ENCODE results near the gene KANK3.
A peak's percentile ranks its signal among the peaks of the same experiment; 100 is the strongest.
"Not testable (repeated sequence)": the region's sequence is repeated elsewhere in the genome, so short reads cannot be mapped to it uniquely, and the experiment has no call there.

KANK3 gene

GRCh38 chr19:8337728-8338127 lies 5.3 kb downstream of the KANK3 start:
- no peak for DNase-seq (ENCODE audit: low spot score)

DNA sequence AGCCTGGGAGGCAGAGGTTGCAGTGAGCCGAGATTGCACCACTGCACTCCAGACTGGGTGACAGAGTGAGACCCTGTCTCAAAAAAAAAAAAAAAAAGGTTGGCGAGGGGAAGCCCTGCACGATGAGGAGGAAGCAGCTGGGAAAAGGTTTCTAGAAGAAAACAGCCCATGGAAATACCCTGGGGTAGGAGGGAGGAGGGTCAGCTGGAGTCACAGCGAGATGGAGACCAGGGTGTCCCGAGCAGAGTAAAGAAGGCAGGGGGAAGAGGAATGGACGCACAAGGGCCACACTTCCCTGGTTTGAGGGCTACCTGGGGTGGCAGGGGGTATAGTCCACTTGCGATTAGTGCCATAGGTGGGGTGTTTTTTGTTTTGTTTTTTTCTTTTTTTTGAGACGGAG lies 6.4 kb downstream of the KANK3 start:
- no peak for DNase-seq (ENCODE audit: low spot score)

- no peak for DNase-seq (ENCODE audit: low spot score)
Observed at GRCh38 chr19:8336072-8336569, 6.9 kb downstream of the KANK3 start.

DNA sequence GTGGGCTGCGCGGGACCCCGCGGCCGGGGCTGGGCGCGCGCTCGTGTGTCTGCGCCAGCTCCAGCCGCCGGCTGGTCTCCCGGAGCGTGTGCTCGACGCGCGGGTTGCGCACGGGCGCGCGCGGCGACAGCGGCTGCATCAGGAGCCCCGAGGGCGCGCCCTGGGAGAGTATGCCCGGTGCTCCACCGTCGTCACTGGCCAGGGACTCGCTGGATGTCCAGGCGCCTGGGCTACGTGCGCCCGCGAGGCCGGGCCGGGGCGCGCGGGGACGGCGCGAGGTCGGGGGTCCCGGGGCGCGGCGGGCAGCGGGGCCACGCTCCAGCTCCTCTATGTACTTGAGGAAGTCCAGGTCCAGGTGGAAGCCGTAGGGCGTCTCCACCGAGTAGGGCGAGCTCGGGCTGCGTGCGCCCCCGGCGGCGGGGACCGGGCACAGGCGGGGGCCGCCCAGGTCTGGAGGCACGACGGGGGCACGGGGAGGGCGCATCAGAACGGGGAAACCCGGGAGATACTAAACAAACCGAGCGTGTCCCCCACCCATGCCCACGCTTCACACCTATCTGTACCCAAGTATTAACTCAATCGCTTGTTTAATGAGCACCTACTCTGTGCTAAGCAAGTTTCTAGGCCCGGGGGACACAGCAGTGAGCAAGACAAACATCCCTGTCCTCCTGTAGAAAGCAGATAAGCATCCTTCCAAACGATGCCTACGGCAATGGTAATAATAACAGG lies 7.6 kb downstream of the KANK3 start:
- no peak for DNase-seq (ENCODE audit: low spot score)

- DNase-seq (ENCODE audit: low spot score) = no peak
Observed at GRCh38 chr19:8334458-8335342, 8.4 kb downstream of the KANK3 start.

DNA sequence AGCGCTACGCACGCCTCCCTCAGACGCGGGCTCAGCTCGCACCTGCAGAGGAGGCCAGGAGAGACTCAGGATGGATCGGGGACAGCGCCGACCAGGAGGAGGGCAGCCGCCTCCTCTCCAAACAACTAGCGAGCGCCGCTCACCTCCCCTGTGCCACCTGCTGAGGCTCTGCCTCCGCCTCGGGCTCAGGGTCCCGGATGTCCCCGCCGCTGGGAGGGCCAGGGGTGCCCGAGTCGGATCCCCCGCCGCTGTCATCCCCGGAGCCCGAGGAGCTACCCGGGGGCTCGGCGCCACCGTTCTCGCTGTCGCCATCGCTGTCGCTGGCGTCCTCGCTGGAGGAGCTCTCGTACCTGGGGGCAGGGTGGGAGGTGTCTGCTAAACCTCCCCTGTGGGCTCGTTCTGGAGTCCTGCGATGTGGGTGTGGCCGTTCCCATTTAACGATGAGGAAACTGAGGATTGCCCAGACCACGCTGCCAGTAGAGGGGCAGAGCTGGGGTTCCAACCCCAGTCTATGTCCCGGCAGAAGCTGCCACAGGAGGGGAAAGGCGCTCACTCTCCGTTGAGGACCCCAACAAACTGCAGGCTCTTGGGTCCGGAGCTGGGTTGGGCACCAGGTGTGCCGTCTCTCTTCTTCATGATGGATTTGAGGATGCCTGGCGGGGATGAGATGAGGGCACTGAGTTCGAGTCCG lies 9.2 kb downstream of the KANK3 start:
- DNase-seq (ENCODE audit: low spot score) = no peak

DNA sequence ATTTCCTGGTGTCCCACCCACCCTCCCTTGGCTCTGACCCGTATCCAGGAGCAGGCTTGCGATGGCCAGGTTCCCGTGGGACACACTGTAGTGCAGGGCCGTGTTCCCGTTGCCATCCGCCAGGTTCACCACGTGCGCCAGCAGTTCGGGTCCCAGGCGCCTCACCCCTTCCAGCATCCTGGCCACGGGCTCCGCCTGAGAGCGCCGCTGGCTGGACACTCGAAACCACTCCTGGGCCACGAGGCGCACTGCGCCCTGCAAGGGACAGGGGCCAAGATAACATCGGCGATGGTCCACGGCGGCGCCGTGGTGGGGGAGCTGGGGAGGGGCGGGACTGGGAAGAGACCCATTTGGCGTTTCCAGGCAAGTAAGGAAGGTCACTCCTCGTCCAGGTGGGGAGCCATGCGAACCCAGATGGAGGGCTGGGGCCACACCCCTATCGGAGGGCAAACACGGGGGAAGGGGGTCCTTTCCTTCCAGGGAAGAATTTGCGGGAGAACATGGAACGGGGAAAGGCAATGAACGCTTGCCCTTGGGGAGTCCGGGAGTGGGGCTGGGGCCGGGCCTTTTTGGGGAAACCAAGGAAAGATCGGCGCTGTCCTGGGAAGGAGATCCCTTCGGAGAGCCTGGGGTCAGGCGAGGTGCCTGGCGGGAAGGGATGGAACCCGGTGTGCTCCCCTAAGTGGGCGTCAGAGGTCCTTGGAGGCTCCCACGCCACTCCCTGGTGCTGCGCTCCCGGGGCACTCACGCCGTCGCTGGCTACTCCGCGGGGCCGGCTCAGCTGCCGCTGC lies 9.9 kb downstream of the KANK3 start:
- DNase-seq (ENCODE audit: low spot score) = no peak

DNA sequence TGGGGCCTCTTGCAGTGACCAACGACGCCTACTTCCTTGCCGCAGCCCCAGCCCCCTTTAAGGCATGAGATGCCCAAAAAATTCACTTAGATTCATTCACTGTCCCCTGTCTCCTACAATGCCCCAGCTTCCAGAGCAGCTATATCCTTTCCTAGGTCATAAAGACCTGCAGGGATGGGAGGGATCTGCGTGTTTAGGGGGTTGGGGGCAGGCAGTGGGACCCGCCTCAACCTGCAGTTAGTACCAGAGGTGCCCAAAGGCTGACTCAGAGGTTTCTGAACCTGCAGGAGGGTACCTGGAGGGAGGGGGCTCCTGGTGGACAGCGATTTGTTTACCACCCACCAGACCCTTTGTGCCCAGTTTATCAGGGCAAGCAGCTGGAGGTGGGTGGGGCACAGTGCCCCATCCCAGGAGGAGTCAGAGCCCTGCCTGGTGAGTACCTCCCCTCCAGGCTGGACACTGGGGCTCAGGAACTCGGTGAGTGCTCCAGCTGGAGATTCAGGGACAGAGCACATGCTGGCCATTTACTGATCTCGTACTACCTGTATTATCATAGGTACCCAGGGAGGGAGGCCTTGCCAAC lies 11.7 kb downstream of the KANK3 start:
- no peak for DNase-seq (ENCODE audit: low spot score)

DNA sequence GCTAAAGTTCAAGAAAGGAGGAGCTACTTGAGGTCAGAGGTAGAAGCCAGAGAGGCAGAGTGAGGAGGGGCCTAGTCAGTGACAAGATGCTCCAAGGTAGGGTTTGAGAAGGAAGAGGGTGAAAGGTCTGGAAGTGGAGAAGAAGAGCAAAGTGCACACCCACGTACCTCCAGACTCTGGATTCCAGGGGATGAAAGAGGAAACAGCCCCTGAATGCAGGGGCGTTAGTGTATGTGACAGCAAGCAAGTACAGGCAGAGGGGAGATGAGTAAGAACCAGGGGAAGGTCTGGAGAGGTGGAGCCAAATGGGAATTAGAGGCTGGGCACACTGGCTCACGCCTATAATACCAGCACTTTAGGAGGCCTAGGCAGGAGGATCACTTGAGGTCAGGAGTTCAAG lies 13.1 kb downstream of the KANK3 start:
- DNase-seq (ENCODE audit: low spot score) = no peak

DNA sequence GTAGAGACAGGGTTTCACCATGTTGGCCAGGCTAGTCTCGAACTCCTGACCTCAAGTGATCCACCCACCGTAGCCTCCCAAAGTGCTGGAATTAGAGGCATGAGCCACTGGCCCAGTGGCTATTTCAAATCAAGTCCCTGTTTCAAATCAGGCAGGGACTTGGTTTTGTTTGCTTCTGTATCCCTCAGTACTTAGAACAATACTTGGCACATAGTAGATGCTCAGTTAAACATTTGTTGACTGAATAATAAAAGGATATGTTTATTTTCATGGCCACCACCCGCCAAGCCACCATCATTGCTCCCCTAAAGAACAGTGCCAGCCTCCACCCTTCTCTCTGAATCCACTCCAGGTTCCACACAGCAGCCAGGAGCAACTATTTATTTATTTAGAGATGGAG lies 17.6 kb downstream of the KANK3 start:
- DNase-seq (ENCODE audit: low spot score) = no peak

DNA sequence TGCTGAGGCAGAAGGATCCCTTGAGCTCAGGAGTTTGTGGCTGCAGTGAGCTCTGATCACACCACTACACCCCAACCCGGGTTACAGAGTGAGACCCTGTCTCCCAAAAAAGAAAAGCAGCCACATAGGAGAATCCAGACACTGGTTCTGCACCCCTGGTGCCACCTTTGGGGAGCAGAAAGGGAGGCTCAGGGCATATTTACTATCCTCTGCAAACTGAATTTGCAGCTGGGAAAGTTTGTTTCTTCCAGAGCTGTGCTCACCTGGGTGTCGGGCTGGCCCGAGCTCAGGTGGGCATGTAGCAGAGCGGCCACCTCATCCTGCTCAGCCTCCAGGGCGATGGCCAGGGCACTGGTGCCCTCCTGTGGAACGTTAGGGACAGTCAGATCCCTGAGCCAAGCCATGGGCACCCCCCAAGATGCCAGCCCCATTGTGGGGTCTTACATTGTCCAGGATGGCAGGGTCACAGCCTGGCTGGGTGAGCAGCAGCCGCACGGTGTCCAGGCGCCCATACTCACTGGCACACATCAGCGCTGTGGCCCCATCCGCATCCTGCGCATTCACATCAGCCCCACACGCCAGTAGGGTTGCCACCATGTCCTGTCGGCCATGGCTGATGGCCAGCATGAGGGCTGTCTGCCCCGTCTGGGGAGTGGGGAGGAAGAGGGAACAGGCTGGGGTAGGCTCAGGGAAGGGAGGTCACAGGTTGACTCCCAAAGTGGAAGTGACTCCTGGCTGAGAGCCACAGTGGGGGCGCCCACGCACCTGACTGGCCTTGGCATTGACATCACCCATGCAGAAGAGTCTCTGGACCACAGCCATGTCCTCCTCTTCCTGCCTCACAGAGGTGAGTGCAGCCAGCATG lies 18.6 kb downstream of the KANK3 start:
- DNase-seq (ENCODE audit: low spot score) = no peak

GRCh38 chr19:8323781-8324185 lies 19.3 kb downstream of the KANK3 start:
- DNase-seq (ENCODE audit: low spot score) = no peak

GRCh38 chr19:8322638-8322997 lies 20.4 kb downstream of the KANK3 start:
- DNase-seq (ENCODE audit: low spot score) = no peak

GRCh38 chr19:8321986-8322637 lies 20.9 kb downstream of the KANK3 start:
- DNase-seq (ENCODE audit: low spot score) = no peak

- peak; percentile 96 for DNase-seq (ENCODE audit: low spot score)
Observed at GRCh38 chr19:8321067-8321985, 21.7 kb downstream of the KANK3 start, which contains the start of the genes NDUFA7 and RPS28. TSS of gene NDUFA7 (minus strand) at chr19:8321375. CDS start at chr19:8321358, 17 bp downstream. TSS of gene RPS28 (plus strand) at chr19:8321496. CDS start at chr19:8321531, 35 bp downstream.

DNA sequence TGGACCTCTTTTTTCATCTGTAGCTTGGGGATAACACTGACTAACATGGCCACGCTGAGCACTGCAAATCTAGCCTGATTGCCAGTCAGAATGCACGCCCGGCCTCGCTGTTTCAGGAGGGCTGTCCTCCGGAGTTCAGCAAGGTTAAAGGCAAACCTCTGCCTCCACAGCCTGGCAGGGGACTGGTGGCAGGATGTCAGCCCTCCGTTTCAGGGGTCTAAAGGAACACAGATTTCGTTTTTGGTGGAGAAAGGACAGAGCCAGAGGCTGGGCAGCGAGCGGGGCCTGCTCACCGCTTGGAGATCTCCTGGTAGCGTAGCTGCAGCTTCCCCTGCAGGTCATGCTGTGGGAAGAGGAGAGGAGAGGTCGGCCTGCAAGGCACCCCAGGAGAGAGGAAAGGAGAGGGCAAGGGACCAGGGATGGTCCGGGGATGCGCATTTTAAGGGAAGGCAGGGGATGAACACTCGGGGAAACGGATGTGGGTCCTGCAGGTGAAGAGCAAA lies 22.4 kb downstream of the KANK3 start:
- DNase-seq (ENCODE audit: low spot score) = no peak

GRCh38 chr19:8319807-8320520 lies 23.1 kb downstream of the KANK3 start:
- DNase-seq (ENCODE audit: low spot score) = no peak

DNA sequence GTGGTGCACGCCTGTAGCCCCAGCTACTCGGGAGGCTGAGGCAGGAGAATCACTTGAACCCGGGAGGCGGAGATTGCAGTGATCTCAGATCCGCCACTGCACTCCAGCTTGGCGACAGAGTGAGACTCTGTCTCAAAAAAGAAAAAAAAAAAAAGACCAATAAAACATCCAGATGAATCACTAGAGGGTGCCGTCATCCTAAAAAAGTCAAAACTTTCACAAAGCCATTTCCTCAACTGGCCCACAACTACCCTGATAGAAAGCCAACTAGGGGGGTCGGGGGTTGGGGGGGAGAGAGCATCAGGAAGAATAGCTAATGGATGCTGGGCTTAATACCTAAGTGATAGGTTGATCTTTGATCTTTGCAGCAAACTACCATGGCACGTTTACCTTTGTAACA lies 24.2 kb downstream of the KANK3 start:
- not testable (repeated sequence) for DNase-seq (ENCODE audit: low spot score)

All from putamen (tissue), 1 donor.